Upper lobe of left lung (tissue), 6 donors: ENCODE data around the gene SDK2. TPM values are rescaled to one million over a fixed set of nuclear protein-coding genes. Genes with fewer than 3 reads are reported as not detected.

Experiments
- ATAC-seq, 2 donors: fragments of 200-7000 bp; cut with Tn5 transposase; one replicate each; pipeline ENCODE4 v1.9.1; 2022; ENCODE audit warnings: mild to moderate bottlenecking in 2 of 2, moderate library complexity in 2 of 2; ENCODE audit not compliant: low FRiP score in 2 of 2
- DNase-seq, 2 donors: peaks; one replicate each; pipeline ENCODE4 v3.0.0-alpha.2; 2019 to 2020
- H3K27ac ChIP-seq, 4 donors: fragments of 200-600 bp; sonication (generic); one replicate each; pipeline ENCODE4 v1.5.1; 2016 to 2019
- H3K27me3 ChIP-seq, 4 donors: fragments of 200-600 bp; sonication (generic); one replicate each; pipeline ENCODE4 v1.5.1; 2017 to 2019
- H3K36me3 ChIP-seq, 4 donors: fragments of 200-600 bp; sonication (generic); one replicate each; pipeline ENCODE4 v1.5.1; 2016 to 2019
- H3K4me1 ChIP-seq, 4 donors: fragments of 200-600 bp; sonication (generic); one replicate each; pipeline ENCODE4 v1.5.1; 2018 to 2019
- H3K4me3 ChIP-seq, 4 donors: fragments of 200-600 bp; sonication (generic); one replicate each; pipeline ENCODE4 v1.5.1; 2017 to 2019; ENCODE audit warnings: mild to moderate bottlenecking in 2 of 4, moderate library complexity in 1 of 4
- H3K9me3 ChIP-seq, 4 donors: fragments of 200-600 bp; sonication (generic); one replicate each; pipeline ENCODE4 v1.5.1; 2018 to 2019
- CTCF ChIP-seq, 6 experiments: fragments of 450-650 bp in 4 of 6; fragments of 200-600 bp in 2 of 6; sonication (generic) in 2 of 6; IDR thresholded peaks; one replicate each; pipeline ENCODE4 v1.5.1; 2016 to 2019; ENCODE audit warnings: antibody characterized with exemption in 6 of 6
- EP300 ChIP-seq, 4 donors: sonication (generic); formaldehyde crosslinking; IDR thresholded peaks; one replicate each; pipeline ENCODE4 v1.5.1; 2017; ENCODE audit warnings: antibody characterized with exemption in 4 of 4, control low read depth in 2 of 4
- POLR2A ChIP-seq, 4 donors: fragments of 450-650 bp; IDR thresholded peaks; one replicate each; pipeline ENCODE4 v1.5.1; 2016 to 2017; ENCODE audit warnings: antibody characterized with exemption in 4 of 4, mild to moderate bottlenecking in 2 of 4
- POLR2AphosphoS5 ChIP-seq, 2 donors: sonication (generic); formaldehyde crosslinking; IDR thresholded peaks; one replicate each; pipeline ENCODE4 v1.5.1; 2017; ENCODE audit warnings: antibody characterized with exemption in 2 of 2
- WGBS, 2 donors: methylation state at CpG; one replicate each; pipeline ENCODE4 v1.1.5; 2017 to 2018; 5-methylcytosine and 5-hydroxymethylcytosine counted together
- total RNA-seq, 6 donors: library from RNA; depleted of rRNA in 4 of 6; stranded (reverse); fragments of >200 nt in 4 of 6; gene quantifications; one replicate each; pipeline versions ENCODE4 v1.1.0 to v1.2.1, GENCODE V29; 2016 to 2021
- donor health status: DM: no; HTN: no; CAD: no; lungs with moderate emphysema.
- donor health status: DM: no; HTN: yes; CAD: no; lungs with severe emphysema.

Gene SDK2
- total RNA-seq, 6 donors from 2014 or later: 1.2 to 7.3 (median 2.9) TPM

DNA sequence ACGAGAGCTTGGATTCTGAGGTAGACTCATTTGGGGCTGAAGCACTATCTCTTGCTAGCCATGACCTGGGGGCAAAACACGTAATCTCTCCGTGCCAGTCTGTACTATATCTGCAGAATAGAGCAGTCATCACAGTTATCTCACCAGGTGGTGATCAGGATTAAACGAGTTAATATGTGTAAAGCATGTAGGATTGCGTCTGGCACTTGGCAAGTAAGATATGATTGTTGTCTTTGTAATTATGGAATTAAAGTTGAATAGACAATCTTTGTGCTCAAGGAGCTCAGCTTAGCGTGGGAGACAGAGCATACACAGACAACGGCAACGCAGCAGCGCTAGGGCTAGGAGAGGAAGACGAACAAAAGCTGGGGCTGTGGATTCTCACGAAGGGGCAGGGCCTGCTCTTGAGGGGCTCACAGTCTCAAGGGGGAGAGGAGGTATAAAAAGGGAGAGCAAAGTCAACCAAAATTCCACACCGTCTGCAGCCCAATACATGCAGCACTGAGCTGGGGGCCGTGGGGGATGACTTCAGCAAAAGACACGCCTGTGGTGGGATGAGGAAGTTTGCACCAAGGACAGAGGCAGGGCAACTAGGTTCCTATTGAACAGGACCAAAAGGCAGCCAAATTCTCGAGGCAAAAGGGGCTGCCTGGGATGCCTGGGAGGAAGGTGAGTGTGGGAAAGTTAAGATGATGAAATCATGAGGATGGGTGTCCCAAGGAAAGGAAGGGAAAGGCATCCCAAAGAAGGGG, 68.6 kb downstream of the SDK2 start:
- Histone ChIP-seq H3K4me3 (no peak overlapping the region), H3K27me3 (no peaks in the 10 kb centered on the region), H3K36me3 (no peaks in the 10 kb centered on the region), H3K9me3 (no peaks in the 10 kb centered on the region), H3K4me1 (peaks cover 0 to 15% (median 3%) of the 10 kb centered on the region in 4 donors), H3K27ac (no peak overlapping the region)
- WGBS, 2 donors: 59 to 74% methylated on average over 15 of the region's 15 CpGs
- TF ChIP-seq CTCF (IDR thresholded peaks at IDR 0.05): no peak
- no peak for TF ChIP-seq POLR2A (IDR thresholded peaks at IDR 0.05)
- no peak for TF ChIP-seq EP300 (IDR thresholded peaks at IDR 0.05)
- no peak for DNase-seq
- ATAC-seq: no peak

GRCh38 chr17:73571511-73572130, 72.6 kb downstream of the SDK2 start:
- H3K9me3 ChIP-seq: no peaks in the 10 kb centered on the region
- H3K4me3 ChIP-seq: no peak overlapping the region
- peak in 1 of 2 donors; percentile 66 for ATAC-seq
- H3K4me1 ChIP-seq: peaks cover 0 to 26% (median 11%) of the 10 kb centered on the region in 4 donors
- H3K27ac ChIP-seq: no peak overlapping the region
- peak in 1 of 2 donors; percentile 23 for TF ChIP-seq POLR2AphosphoS5 (IDR thresholded peaks at IDR 0.05)
- TF ChIP-seq EP300 (IDR thresholded peaks at IDR 0.05): peak in 2 of 4 donors; percentile 72 to 86
- no peak for TF ChIP-seq POLR2A (IDR thresholded peaks at IDR 0.05)
- H3K36me3 ChIP-seq: no peaks in the 10 kb centered on the region
- 67 to 100% methylated on average over 1 to 26 of the region's 26 CpGs for WGBS, 2 donors
- H3K27me3 ChIP-seq: no peaks in the 10 kb centered on the region
- peak; percentile 78 to 81 for DNase-seq

DNA sequence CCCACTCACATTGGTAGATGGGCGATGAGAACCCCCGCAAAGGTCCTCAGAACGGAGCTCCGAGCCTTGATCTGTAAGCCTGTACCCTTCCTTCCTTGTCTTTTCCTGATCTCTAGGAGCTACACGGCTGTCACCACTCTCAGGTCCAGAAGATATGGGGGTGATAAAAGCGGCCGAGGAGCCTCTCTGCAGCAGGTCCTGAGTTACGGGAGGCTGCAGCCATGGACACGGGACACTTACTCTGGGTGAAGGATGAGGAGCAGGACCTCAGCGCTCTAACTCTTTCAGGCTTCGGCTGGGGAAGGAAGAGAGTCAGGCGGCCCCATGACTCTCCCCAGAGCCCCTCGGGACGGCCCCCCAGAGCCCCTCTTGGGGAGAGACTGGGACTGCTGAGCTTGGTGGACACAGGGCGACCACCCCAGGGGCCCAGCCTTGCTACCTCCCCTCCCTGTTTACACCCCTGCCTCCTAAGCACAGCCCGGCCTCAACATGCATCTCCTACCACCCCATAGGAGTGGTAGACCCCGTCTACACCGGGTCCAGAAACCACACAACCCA, 74.4 kb downstream of the SDK2 start:
- Histone ChIP-seq H3K4me3 (no peak overlapping the region), H3K36me3 (no peaks in the 10 kb centered on the region), H3K4me1 (peaks cover 0 to 26% (median 11%) of the 10 kb centered on the region in 4 donors), H3K9me3 (no peaks in the 10 kb centered on the region), H3K27ac (no peak overlapping the region), H3K27me3 (no peaks in the 10 kb centered on the region)
- no peak for ATAC-seq
- WGBS, 2 donors: 82 to 93% methylated on average over 14 to 18 of the region's 18 CpGs
- no peak for DNase-seq
- TF ChIP-seq CTCF (IDR thresholded peaks at IDR 0.05) (no peak), POLR2AphosphoS5 (IDR thresholded peaks at IDR 0.05) (no peak), POLR2A (IDR thresholded peaks at IDR 0.05) (no peak), EP300 (IDR thresholded peaks at IDR 0.05) (no peak)

DNA sequence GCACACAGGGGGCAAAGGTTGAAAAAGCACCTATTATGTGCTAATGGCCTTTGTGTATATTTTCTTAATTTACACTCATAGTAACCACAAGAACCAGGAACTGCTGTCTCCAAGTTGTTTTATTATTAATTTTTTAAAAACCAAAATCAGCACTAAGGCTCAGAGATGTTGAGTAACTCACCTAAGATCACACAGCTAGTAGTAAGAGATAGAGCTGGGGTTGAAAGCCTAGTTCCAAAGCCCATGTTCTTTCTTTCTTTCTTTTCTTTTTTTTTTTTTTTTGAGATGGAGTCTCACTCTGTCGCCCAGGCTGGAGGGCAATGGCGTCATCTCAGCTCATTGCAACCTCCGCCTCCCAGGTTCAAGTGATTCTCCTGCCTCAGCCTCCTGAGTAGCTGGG, 75.3 kb downstream of the SDK2 start:
- DNase-seq (no peak), ATAC-seq (no peak)
- 90 to 100% methylated on average over 3 of the region's 3 CpGs for WGBS, 2 donors
- H3K27me3 ChIP-seq: no peaks in the 10 kb centered on the region
- no peak overlapping the region for H3K27ac ChIP-seq
- peaks cover 0 to 26% (median 11%) of the 10 kb centered on the region in 4 donors for H3K4me1 ChIP-seq
- no peak overlapping the region for H3K4me3 ChIP-seq
- H3K36me3 ChIP-seq: no peaks in the 10 kb centered on the region
- H3K9me3 ChIP-seq: no peaks in the 10 kb centered on the region
- no peak for TF ChIP-seq EP300 (IDR thresholded peaks at IDR 0.05)
- TF ChIP-seq POLR2AphosphoS5 (IDR thresholded peaks at IDR 0.05): no peak
- TF ChIP-seq CTCF (IDR thresholded peaks at IDR 0.05): no peak
- TF ChIP-seq POLR2A (IDR thresholded peaks at IDR 0.05): no peak
